Loucy (cell line): ENCODE results near the gene PCNP.
"Not testable (repeated sequence)": the region's sequence is repeated elsewhere in the genome, so short reads cannot be mapped to it uniquely, and the experiment has no call there.

Experiments used
- H2AFZ ChIP-seq: fragments of 200-600 bp; sonication (generic); 2 replicates; pipeline ENCODE4 v1.6.0; 2016; ENCODE audit warnings: antibody characterized with exemption, mild to moderate bottlenecking, low read length, moderate library complexity
- H3F3A ChIP-seq: fragments of 200-600 bp; 2 replicates; pipeline ENCODE4 v1.6.0; 2016; ENCODE audit warnings: antibody characterized with exemption, low read depth, mild to moderate bottlenecking
- H3K27me3 ChIP-seq: fragments of 200-600 bp; sonication (generic); 2 replicates; pipeline ENCODE4 v1.6.1; 2014; ENCODE audit warnings: low read length, mild to moderate bottlenecking; ENCODE audit not compliant: insufficient read depth, poor library complexity, severe bottlenecking
- H3K36me3 ChIP-seq: fragments of 200-600 bp; sonication (generic); 2 replicates; pipeline ENCODE4 v1.6.1; 2016; ENCODE audit warnings: low read length; ENCODE audit not compliant: insufficient read depth
- H3K4me1 ChIP-seq: fragments of 200-600 bp; sonication (generic); 2 replicates; pipeline ENCODE4 v1.5.1; 2014; ENCODE audit warnings: low read length, mild to moderate bottlenecking; ENCODE audit not compliant: insufficient read depth, poor library complexity, severe bottlenecking
- H3K4me2 ChIP-seq: fragments of 200-600 bp; sonication (generic); 2 replicates; pipeline ENCODE4 v1.6.0; 2014; ENCODE audit warnings: antibody characterized with exemption, low read length, low read depth, mild to moderate bottlenecking; ENCODE audit not compliant: poor library complexity, severe bottlenecking
- H3K4me3 ChIP-seq: fragments of 200-600 bp; sonication (generic); 2 replicates; pipeline ENCODE4 v1.5.1; 2014; ENCODE audit warnings: low read length, mild to moderate bottlenecking, mixed read lengths; ENCODE audit not compliant: poor library complexity, severe bottlenecking
- H3K79me2 ChIP-seq: fragments of 200-600 bp; sonication (generic); 2 replicates; pipeline ENCODE4 v1.6.1; 2014; ENCODE audit warnings: low read length; ENCODE audit not compliant: insufficient read depth
- H3K9ac ChIP-seq: fragments of 200-600 bp; sonication (generic); 2 replicates; pipeline ENCODE4 v1.6.0; 2014; ENCODE audit warnings: mild to moderate bottlenecking, low read depth, low read length, moderate library complexity; ENCODE audit not compliant: poor library complexity, severe bottlenecking
- H3K9me2 ChIP-seq: fragments of 200-600 bp; sonication (generic); replicated peaks from 2 replicates; pipeline ENCODE4 v1.6.1; 2016; ENCODE audit warnings: low read depth, low read length, mixed read lengths
- H3K9me3 ChIP-seq: fragments of 200-600 bp; sonication (generic); 2 replicates; pipeline ENCODE4 v1.6.1; 2014; ENCODE audit warnings: mild to moderate bottlenecking, antibody characterized with exemption, low read length, low read depth; ENCODE audit not compliant: insufficient read depth
- H4K20me1 ChIP-seq: fragments of 200-600 bp; sonication (generic); 2 replicates; pipeline ENCODE4 v1.6.0; 2014; ENCODE audit warnings: antibody characterized with exemption, low read length, mild to moderate bottlenecking; ENCODE audit not compliant: insufficient read depth, poor library complexity, severe bottlenecking
- CTCF ChIP-seq: fragments of 200-600 bp; sonication (generic); conservative IDR thresholded peaks from 2 replicates; pipeline ENCODE4 v1.5.1; 2014; ENCODE audit warnings: mild to moderate bottlenecking, antibody characterized with exemption, low read length
- EZH2phosphoT487 ChIP-seq: fragments of 200-600 bp; IDR thresholded peaks from 2 replicates; pipeline ENCODE4 v1.6.1; 2018; ENCODE audit warnings: antibody characterized with exemption, mild to moderate bottlenecking, moderate library complexity, borderline replicate concordance

Gene PCNP

GRCh38 chr3:101625879-101626278, 51.9 kb downstream of the PCNP start:
- H3K9me3 ChIP-seq, result no peaks in the 10 kb centered on the region
- H3K79me2 ChIP-seq, result no peaks in the 10 kb centered on the region
- H3K27me3 ChIP-seq, result no peaks in the 10 kb centered on the region
- no peaks in the 10 kb centered on the region for H3K4me1 ChIP-seq
- H3K4me2 ChIP-seq, result no peak overlapping the region
- H2AFZ ChIP-seq, result no peak overlapping the region
- TF ChIP-seq CTCF (no peak), EZH2phosphoT487 (no peak)
- H3K4me3 ChIP-seq, result no peak overlapping the region
- H3F3A ChIP-seq, result no peaks in the 10 kb centered on the region
- no peaks in the 10 kb centered on the region for H3K9me2 ChIP-seq
- H3K36me3 ChIP-seq, result no peaks in the 10 kb centered on the region
- no peak overlapping the region for H3K9ac ChIP-seq
- H4K20me1 ChIP-seq, result no peaks in the 10 kb centered on the region

GRCh38 chr3:101629219-101629618, 55.2 kb downstream of the PCNP start:
- Histone ChIP-seq H3K9me2 (no peaks in the 10 kb centered on the region), H4K20me1 (no peaks in the 10 kb centered on the region), H3K4me2 (no peak overlapping the region), H3K27me3 (no peaks in the 10 kb centered on the region), H3F3A (no peaks in the 10 kb centered on the region), H2AFZ (no peak overlapping the region), H3K36me3 (no peaks in the 10 kb centered on the region), H3K4me1 (no peaks in the 10 kb centered on the region), H3K9ac (no peak overlapping the region), H3K79me2 (no peaks in the 10 kb centered on the region), H3K9me3 (no peaks in the 10 kb centered on the region), H3K4me3 (no peak overlapping the region)
- TF ChIP-seq CTCF (no peak), EZH2phosphoT487 (no peak)

GRCh38 chr3:101631098-101631796, 57.3 kb downstream of the PCNP start:
- H2AFZ ChIP-seq, result no peak overlapping the region
- no peak overlapping the region for H3K4me2 ChIP-seq
- no peak overlapping the region for H3K9ac ChIP-seq
- H3K9me2 ChIP-seq, result no peaks in the 10 kb centered on the region
- H4K20me1 ChIP-seq, result no peaks in the 10 kb centered on the region
- no peaks in the 10 kb centered on the region for H3K36me3 ChIP-seq
- TF ChIP-seq EZH2phosphoT487 (no peak), CTCF (no peak)
- H3F3A ChIP-seq, result no peaks in the 10 kb centered on the region
- H3K4me1 ChIP-seq, result no peaks in the 10 kb centered on the region
- no peaks in the 10 kb centered on the region for H3K9me3 ChIP-seq
- no peak overlapping the region for H3K4me3 ChIP-seq
- H3K79me2 ChIP-seq, result no peaks in the 10 kb centered on the region
- H3K27me3 ChIP-seq, result no peaks in the 10 kb centered on the region

GRCh38 chr3:101631959-101632358, 58.0 kb downstream of the PCNP start:
- H3K27me3 ChIP-seq, H3K4me2 ChIP-seq, H3K79me2 ChIP-seq, H3K36me3 ChIP-seq, H3K9me3 ChIP-seq, H3K4me1 ChIP-seq, H4K20me1 ChIP-seq, H3F3A ChIP-seq, H3K9me2 ChIP-seq, H3K4me3 ChIP-seq, H2AFZ ChIP-seq, H3K9ac ChIP-seq: not testable (repeated sequence)
